Activated CD4-positive, alpha-beta T cell treated with anti-CD3 and anti-CD28 coated beads for 36 hours (primary cell): Measurements from ENCODE around the gene INSM2. TPM values are rescaled to one million over a fixed set of nuclear protein-coding genes. Genes with fewer than 3 reads are reported as not detected.

Experiments
- total RNA-seq, 2 experiments: library from RNA; stranded (reverse); gene quantifications; one replicate each; pipeline ENCODE4 v1.2.3, GENCODE V29; 2021

Gene INSM2
- total RNA-seq, 2 experiments from 2014 or later, result not detected

Other genes with a start within 250 kb of the INSM2 start
- 100 to 1,000 TPM; 374 to 425 TPM for gene PSMA6, start 241.8 kb upstream of the INSM2 start, total RNA-seq
- gene NFKBIA, start 129.4 kb upstream of the INSM2 start, total RNA-seq, result 100 to 1,000 TPM; 264 to 298 TPM